HG03342 (cell line): Measurements from ENCODE around the gene CNOT4.
"Not testable (repeated sequence)": the region's sequence is repeated elsewhere in the genome, so short reads cannot be mapped to it uniquely, and the experiment has no call there.

Source experiments
- ATAC-seq: cut with Tn5 transposase; IDR thresholded peaks from one replicate; pipeline ENCODE4 v1.9.1; 2021; ENCODE audit warnings: mild to moderate bottlenecking, moderate library complexity; ENCODE audit not compliant: unreplicated experiment

Gene CNOT4

DNA sequence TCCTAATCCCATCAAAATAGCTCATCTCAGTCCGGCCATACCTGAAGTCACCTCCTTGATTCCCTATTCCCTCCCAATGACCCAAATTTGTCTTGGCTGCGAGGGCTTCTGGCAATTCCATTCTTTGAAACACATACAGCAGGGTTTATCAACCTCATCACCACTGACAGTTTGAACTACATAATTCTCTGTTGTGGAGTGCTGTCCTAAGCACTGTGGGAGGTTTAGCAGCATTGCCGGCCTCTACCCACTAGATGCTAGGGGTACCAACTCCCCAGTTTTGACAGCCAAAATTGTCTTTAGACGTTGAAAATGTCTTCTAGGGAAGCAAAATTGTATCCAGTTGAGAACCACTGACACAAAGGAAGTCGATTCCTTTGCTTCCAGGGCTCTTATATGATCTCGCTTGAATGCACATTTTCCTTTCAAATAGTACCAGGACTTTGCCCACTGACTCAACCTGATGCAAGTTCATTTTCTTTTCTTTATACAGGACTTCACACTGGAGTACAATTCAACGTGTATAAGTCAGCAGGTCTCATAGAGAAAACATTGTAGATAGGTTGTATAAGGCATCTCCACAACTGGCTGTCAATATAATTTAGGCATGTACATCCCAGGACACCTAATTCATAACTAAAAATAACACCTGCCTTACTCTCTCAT is 142.9 kb downstream of the CNOT4 start:
- no peak for ATAC-seq

DNA sequence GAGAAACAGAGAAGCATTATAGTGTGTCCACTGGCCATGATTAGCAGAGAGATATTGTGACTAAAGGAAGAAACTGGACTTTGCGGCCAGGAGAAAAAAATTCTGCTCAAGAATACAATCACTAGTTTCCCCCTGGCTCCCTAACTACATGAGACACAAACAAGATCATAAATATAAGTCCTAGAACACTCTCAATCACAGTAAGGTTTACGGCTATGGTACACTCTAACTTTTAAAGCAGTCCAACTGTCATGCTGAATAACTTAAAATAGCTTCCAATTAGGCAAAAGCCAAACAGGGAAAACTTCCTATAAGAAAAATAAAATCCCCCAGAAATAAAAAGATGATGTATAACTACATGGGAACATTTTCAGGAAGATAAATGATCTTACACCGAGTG is 144.2 kb downstream of the CNOT4 start:
- no peak for ATAC-seq

DNA sequence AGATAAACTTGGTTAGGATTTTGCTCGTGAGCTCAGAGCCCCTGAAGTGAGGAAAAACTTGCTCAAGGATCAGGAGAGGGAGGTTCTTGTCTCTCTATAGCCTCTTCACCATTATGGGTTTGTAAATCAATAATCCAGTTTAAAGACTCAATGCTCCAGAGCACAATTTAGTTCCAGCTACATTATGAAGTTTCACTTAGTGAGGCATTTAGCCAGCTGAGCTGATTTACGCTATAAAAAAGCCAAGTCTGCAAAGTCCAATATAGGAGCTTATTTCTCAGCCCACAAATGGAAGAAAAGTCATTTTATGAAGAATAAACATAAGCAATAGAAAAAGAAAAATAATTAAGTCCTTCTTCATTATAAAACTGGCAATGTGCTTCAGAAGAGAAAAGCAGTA is 145.7 kb downstream of the CNOT4 start:
- no peak for ATAC-seq

DNA sequence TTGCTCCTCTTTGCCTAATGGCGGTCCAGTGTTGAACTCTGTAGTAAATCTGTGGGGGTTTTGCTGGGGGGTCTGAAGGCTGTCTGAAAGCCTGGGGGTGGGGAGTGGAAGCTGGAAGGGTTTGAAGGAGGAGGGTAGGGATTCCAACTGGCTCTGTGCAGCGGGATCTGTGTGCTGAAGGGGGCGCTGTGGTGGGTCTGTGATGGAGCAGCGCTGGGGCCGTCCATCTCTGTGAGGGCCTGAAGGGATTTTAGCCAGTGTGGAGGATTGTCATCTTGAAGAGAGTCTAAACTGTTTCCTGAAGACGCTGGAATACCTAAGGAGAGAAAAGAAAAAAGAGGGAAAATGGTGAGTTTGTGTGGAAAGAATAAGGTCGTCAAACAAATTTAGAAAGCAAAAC is 147.0 kb downstream of the CNOT4 start:
- no peak for ATAC-seq

DNA sequence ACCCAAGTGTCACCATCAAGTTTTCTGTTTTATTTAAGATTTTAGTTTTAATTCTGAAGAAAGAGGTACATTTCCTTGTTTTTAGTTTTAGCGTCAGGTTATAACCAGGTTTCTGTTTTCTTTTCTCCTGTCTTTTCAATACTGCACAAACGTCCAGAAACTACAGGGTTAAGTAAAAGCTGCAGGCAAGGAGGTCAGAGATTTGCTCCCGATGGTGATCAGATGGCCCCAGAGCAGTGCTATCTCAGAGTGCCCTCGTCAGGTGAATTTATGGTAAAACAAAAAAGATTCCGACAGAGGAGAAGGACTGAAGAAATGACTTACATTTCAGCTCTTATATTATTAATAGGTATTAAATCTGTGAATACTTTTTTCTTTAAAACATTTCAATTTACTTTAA is 148.1 kb downstream of the CNOT4 start:
- no peak for ATAC-seq

DNA sequence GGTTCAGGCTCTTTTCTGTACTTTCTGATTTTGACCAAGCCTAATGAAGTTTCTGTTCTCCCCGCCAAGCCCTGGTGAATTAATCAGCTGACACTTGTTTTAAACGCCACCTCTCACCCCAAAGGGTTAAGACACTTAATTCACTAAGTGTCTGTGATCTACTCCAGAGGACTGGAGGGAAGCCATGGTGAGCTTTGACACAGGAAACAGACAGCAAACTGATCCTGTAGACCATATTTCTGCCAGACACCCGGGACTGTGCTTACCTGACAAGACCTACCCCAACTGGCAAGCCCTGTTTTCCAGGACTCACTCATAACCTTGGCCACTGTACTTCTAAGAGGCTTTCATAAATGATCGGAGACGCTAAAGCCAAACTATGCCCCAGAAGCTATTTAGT is 150.3 kb downstream of the CNOT4 start:
- no peak for ATAC-seq

DNA sequence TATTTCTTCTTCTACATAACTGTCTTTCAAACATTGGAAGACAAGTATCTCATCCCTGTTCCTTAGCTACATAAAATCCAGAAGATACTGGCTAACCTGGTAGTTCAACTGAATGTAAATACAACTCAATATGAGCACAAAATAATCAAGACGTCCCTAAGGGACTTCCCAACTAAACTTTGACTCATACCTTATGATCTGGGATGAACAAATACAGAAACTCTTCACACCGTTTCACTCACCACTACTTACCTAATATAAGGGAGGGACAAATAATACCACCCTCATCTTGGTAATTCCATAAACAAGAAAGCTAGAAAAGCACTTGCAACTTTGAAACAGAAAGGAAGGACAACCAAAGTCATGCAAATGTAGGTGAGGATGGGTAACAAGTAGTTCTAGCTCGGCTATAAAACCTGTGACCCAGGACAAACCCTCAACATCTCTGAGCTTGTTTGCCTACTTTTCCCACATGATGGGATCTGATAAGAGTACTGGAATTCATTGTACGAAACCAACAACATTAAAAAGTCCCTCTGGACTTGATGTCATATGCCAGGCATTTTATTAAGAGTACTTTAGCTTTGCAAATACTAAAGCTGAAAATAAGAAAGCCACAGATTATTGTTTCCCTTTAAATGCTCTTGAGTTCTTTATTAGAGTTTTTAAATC is 154.4 kb downstream of the CNOT4 start:
- ATAC-seq: no peak

DNA sequence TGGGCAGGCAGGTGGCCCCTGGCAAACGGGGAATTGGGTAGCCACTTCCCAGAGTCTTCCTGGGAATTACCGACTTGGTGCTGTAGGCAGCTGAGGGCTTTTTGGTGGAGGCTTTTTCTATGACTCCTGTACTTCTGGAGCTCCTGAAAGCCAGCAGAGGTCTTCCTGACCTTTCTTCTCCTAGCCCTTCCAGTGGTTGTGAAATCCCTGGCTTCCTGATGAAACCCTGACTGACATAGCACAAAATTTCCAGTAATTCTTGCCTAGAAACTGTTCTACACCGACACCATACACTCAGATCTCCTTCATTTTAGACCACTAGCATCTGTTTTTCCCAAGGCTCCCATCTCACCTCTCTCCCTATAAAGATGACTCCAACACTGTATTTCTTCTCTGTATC is 156.1 kb downstream of the CNOT4 start:
- ATAC-seq: no peak

DNA sequence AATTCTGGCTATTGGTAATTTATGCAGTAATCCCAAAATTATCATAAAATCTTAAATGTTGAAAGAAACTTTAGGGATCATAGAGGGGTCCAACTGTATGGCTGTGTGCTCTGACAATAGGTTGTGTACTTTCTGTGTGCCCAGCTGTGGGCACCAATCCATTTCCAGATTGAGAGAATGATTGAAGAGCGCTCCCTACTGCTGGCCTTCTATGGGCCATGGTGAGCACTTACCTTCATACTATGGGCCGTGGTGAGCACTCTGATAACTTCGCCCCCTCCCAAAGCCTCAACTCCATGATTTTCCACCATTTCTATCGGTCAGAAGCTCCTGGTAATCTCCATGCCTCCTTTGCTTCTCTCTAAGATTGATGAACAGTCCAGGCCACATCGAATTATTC is 157.6 kb downstream of the CNOT4 start:
- ATAC-seq: no peak

DNA sequence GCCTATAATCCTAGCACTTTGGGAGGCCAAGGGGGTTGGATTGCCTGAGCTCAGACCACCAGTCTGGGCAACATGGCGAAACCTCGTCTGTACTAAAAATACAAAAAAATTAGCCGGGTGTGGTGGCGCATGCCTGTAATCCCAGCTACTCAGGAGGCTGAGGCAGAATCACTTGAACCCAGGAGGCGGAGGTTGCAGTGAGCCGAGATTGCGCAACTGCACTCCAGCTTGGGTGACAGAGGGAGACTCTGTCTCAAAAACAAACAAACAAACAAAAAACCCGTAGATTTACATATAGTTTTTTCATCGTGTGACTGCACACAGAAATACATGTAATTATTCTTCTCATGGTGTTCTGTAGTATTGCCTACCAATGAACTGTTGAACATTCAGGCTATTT is 158.8 kb downstream of the CNOT4 start:
- ATAC-seq: not testable (repeated sequence)

DNA sequence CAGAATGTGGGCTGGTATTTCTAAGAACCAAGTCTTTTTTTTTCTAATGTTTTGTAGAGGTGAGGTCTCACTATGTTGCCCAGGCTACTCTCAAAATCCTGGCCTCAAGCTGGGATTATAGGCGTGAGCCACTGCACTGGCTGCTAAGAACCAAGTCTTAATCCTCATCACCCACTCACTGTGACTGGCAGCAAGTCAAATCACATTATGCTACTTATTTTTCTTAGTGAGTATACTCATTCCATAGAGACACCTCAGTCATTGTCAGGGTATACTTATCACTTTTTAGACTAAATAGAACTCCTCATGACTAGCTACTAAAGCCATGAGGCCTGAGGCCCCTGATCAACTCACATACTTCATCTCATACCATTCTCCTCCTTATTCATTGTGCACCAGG is 160.2 kb downstream of the CNOT4 start:
- ATAC-seq: no peak

DNA sequence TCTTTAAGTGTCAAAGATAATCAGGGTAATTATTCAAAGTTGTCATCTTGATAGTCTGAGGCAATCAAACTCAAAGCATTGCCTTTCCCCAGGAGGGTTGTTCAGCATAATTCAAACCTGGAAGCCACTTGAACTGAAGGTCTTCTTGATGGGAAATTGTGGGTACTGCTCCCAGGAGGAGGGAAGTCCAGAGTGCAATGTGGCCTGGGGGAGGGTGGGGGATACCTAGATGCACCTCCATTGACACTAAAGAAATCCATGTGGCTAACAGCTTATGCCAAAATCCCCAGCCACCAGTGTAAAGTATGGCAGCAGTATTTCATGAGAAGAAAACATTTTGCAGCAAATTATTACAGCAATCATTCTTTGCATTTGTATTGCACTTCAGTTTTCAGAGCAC is 161.4 kb downstream of the CNOT4 start:
- ATAC-seq: no peak

DNA sequence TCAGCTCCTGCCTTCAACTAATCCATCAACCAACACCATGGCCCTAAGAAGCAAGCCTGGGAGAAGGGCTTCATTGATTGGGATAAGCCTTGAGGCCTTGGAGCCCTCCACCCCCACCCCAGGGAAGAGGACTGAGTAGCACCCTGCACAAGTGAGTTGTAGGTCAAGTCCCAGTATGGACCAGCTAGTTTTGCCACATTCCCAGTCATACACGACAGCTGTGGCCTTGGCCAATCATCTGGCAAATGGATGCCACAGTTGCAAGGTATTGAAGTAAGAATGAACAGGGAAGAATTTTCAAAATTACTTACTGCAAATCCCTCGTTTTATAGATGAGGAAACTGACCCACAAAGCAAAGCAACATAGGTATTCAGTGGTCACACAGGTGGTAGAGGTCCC is 166.5 kb downstream of the CNOT4 start:
- ATAC-seq: no peak

DNA sequence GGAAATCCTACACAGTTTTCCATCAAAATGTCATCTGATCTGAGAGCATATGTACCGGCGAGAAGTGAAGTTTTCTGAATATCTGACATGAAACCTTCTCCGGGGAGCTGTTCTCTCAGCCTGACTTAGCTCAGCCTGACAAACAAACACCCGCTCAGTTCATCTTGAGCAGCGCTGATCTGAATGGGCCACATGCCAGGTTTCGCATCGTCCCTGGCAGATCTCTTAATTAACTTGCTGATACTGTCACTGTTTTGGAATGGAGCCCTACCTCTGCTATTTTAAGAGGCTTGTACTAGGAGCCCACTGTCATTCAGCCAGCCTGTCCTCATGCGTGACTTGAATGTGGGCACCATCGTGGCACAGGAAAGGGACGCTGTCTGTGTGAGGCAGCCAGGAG is 167.0 kb downstream of the CNOT4 start:
- ATAC-seq: no peak

DNA sequence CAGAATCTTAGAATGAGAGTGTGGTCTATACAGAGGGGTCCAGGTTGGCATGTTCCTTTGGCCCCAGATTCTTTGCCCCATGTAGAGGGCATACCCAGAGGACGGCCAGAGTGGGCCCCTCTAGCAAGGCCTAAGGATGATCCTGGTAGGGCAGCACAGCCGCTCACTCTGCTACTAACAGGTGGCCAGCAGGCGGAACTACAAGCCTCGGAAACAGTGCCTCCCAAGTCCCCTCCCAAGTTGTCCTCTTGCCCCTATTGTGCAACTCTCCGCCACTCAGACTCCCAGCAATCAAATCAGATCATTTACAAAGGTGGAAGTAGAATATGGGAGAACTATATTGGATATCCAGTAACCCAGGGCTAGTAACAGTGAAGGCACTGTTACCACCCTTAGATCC is 168.9 kb downstream of the CNOT4 start:
- ATAC-seq: no peak

DNA sequence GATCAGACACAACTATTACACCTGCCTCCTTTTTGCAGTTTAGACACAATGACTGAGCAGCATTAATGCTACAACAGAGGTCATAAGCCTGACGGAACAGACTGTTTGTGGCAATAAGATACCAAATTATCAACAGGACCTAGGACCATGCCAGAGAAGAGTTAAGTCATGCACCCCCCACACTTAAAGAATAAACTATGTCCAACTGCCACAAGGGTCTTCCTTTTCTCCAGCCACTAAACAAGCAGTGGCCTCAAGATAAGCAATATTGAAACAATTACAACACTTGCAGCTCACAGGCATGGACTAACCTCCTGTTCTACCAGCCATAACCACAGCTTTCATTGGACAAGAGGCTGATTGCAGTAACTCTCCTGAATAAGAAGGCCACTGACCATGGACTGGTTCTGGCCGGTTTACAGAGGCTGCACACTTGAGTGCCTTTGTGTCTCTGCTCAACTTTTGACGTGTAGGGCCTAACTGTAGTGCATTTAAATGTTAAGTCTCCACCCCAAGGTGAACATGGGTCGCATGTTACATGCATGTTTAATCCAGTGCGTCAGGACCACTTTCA is 171.8 kb downstream of the CNOT4 start:
- no peak for ATAC-seq

DNA sequence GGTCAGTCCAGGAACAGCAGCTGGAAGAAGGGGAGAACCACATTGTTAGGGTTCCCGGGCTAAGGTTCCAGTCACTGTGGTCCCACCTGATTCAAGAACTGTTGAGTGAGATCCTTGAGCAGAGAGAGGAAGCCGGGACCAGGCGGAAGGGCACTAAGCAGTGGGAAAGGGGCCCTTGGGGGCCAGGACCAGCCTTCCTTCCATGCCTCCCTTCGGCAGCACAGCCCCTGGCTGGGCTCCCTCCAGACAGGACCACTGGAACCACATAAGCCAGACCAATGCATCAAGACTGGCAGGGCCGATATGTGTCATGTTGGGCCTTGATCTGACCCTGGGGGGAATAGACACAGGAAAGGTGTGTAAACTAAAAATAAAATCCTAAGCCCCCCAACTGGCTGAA is 172.4 kb downstream of the CNOT4 start:
- no peak for ATAC-seq

DNA sequence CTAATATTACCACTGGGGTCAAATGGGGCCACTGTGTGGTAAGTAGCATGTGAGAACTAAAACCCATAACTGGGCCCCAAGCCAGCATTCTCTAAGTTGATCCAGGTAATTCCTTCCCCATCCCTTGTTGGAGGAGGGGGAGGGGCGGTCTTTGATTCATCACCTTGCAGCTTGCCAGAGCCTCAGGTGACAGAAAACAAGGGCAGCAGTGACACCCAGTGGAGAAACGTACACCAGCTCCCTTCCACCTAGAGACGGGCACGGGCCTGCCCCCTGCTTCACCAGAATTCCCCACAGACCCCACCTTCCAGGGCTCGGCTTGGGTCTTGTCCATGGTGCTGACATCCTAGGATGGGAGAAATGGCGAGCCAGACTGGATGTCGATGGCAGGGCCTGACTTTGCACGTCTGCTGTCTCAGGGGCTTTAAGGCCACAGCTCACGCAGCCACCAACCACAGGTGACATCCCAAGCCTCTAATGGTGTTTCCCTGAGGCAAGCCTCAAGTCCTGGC is 174.2 kb downstream of the CNOT4 start:
- ATAC-seq: peak; percentile 62

DNA sequence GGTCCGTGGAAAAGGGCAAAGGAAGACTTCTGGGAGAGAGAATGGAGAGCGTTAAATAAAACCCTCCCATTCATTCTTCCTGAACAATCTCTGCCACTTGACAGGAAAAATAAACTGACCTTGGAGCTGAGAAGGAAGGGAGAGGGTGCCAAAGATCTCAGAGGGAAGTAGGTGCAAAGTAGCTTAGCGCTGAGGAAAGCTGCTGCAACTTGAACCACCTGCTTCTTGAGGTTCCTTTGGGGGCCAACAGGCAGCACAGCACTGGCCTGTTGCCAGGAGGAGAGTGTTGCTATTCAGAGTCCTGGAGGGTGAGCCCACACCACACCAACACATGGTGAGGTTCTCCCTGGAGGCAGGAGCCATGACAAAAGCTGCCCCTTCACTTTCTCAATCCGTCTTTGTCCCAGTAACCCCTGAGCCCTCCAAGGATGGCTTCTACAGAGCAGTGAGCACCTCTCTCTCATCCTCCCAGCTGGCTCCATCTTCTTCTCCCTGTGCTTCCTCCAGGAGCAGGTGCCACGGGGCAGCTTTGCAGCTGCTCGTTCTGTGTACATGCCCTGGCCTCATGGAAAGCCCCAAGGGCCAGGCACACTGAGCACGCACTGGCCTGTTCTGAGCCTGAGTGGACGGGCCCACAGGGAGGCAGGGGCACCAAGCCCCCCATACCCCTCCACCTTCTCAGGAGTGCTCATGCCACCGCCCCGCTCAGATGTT is 174.9 kb downstream of the CNOT4 start:
- no peak for ATAC-seq

DNA sequence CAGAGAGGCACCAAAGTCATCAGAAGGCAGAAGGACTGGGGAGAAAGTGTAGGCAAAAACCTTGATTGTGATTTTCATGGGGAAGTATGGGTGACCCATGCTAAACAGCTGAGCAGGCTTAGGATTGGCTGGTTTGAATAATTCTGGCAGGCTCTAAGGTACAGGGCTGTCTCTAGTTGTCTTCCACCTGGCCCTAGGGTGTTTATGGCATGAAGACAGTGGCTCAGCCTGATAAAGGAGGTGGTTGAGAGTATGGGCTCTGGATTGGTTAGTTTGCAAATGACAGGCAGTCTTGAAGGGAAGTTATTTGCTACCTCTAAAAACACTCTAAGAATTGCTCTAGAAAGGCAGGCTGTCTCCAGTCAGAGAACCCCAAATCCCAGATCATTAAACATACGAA is 176.0 kb downstream of the CNOT4 start:
- ATAC-seq: no peak

DNA sequence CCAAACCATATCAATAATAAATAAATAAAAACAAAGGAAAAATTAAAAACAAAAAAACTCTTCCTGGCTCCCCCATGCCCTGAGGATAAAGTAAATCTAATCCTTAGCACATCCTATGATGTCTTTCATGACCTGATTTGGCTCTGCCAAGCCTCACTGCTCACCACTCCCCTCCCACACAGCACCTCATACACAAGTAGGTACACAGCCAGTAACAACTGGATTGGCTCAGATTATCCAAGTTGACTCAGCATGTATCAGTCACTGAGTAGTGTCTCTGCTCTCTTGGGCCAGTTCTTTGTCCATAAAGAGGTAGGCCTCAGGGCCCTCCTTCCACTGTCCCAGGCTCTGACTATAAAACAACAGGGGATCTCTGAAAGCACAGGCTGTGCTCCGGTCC is 176.7 kb downstream of the CNOT4 start:
- no peak for ATAC-seq

DNA sequence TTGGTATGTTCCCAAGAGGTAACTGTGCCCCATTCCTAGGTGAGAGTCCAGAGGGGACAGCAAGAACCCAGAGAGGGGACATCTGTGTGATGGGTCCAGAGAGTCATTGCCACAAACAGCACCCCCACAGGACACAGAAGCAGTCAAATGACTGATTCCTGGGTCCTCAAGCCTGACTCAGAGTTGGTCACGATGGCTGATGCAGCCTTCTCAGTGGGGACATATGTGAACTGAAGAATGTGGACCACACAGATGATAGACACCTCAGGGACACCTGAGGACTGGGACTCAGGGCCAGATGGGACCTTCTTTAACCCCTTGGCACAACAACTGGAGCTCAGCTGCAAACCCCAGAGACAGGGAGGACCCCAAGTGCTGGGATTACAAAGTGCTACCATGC is 179.8 kb downstream of the CNOT4 start:
- ATAC-seq: no peak
